PC-9 (cell line): ENCODE results near the gene DNM1.

Source experiments
- EZH2 ChIP-seq: fragments of 200-600 bp; sonication (generic); IDR thresholded peaks from 2 replicates; pipeline ENCODE4 v1.8.0; 2017; ENCODE audit warnings: antibody characterized with exemption, low read depth
- TF ChIP-seq, protein P1 (sequence below): fragments of 200-600 bp; sonication (generic); conservative IDR thresholded peaks from 2 replicates; pipeline ENCODE4 v1.6.1; 2017; ENCODE audit warnings: mixed run types, antibody characterized with exemption, mild to moderate bottlenecking, moderate library complexity

DNA sequence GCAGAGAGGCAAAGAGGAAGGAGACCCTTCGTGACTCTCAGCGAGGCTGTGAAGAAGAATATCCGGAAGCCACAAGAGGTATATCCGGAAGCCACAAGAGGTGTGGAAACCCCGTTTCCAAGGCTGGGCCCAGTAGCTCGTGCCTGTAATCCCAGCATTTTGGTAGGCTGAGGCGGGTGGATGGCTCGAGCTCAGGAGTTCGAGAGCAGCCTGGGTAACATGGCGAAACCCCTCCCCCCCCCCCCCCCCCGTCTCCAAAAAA lies 43.7 kb upstream of the DNM1 start:
- TF ChIP-seq, protein P1, sequence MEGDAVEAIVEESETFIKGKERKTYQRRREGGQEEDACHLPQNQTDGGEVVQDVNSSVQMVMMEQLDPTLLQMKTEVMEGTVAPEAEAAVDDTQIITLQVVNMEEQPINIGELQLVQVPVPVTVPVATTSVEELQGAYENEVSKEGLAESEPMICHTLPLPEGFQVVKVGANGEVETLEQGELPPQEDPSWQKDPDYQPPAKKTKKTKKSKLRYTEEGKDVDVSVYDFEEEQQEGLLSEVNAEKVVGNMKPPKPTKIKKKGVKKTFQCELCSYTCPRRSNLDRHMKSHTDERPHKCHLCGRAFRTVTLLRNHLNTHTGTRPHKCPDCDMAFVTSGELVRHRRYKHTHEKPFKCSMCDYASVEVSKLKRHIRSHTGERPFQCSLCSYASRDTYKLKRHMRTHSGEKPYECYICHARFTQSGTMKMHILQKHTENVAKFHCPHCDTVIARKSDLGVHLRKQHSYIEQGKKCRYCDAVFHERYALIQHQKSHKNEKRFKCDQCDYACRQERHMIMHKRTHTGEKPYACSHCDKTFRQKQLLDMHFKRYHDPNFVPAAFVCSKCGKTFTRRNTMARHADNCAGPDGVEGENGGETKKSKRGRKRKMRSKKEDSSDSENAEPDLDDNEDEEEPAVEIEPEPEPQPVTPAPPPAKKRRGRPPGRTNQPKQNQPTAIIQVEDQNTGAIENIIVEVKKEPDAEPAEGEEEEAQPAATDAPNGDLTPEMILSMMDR, result no peak
- no peak for TF ChIP-seq EZH2
